ENCODE measurements around the gene CNTFR.

GRCh38 chr9:34611251-34611810, 21.8 kb upstream of the CNTFR start:
- TF ChIP-seq FOXM1 (IDR thresholded peaks at IDR 0.05; ENCODE audit: borderline replicate concordance) (no peak), BHLHE40 (IDR thresholded peaks at IDR 0.05; ENCODE audit: borderline replicate concordance) (no peak), SP1 (IDR thresholded peaks at IDR 0.05) (no peak), HDGF (IDR thresholded peaks at IDR 0.05; ENCODE audit: borderline replicate concordance) (no peak), ELF4 (IDR thresholded peaks at IDR 0.05) (no peak), CTBP1 (IDR thresholded peaks at IDR 0.05; ENCODE audit: borderline replicate concordance) (no peak)
